Hepatic stellate cell (primary cell): ENCODE data around the gene SKA1.
"Not testable (repeated sequence)": the region's sequence is repeated elsewhere in the genome, so short reads cannot be mapped to it uniquely, and the experiment has no call there.

Experiments used
- DNase-seq: peaks from one replicate; pipeline ENCODE4 v3.0.0; 2011; ENCODE audit warnings: low spot score

The SKA1 gene

DNA sequence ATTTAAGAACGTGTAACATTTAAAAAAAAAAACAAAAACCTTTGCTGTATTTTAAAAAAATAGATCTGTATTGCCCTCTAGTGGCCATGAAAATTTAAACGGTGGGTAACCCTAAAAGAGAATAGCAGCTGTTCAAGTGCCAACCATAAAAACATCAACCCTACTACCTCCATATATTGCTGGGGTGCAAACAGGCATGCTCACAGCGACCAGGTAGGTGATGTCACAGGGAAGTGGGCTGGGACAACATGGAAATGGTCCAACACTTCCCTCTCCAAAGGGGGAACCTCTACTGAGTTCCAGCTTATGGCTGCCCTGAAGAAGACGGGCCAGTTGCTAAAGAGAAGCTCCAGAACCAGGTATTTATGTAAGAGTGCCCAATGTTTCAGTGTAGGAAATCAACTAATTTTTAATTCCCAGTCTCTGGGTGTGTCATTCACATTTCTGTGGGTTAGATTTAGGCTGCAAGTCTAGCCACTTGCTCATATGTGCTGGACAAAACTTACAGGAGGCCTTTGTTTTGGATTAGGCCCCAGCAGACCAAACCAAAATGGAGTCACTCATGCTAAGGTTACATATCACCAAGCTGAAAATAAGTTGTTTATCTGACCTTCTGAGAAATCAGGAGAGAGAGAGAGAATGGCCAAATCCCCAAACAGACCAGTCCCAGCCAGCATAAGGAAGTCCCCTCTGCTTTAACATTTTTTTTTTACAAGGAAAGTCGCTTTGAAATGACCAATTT lies 54.5 kb downstream of the SKA1 start:
- peak; percentile 9 for DNase-seq

DNA sequence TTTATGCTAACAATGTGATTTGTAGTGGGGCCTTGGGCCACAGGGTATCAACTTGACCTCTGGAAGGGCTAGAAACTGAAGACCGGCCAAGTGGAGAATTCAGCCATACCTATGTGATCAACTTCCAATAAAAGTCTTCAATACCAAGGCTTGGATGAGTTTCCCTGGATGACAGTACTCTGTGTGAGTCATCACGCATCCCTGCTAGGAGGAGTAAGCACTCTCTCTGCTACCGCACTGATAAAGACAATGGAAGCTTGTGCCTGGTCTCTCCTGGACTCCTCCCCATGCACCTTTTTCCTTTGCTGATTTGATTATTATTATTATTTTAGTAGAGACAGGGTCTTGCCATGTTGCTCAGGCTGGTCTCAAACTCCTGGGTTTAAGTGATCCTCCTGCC lies 58.1 kb downstream of the SKA1 start:
- no peak for DNase-seq

DNA sequence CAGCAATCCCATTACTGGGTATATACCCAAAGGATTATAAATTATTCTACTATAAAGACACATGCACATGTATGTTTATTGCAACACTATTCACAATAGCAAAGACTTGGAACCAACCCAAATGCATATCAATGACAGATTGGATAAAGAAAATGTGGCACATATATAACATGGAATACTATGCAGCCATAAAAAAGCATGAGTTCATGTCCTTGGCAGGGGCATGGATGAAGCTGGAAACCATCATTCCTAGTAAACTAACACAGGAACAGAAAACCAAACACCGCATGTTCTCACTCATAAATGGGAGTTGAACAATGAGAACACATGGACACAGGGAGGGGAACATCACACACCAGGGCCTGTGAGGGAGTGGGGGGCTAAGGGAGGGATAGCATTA lies 61.9 kb downstream of the SKA1 start:
- DNase-seq: not testable (repeated sequence)

DNA sequence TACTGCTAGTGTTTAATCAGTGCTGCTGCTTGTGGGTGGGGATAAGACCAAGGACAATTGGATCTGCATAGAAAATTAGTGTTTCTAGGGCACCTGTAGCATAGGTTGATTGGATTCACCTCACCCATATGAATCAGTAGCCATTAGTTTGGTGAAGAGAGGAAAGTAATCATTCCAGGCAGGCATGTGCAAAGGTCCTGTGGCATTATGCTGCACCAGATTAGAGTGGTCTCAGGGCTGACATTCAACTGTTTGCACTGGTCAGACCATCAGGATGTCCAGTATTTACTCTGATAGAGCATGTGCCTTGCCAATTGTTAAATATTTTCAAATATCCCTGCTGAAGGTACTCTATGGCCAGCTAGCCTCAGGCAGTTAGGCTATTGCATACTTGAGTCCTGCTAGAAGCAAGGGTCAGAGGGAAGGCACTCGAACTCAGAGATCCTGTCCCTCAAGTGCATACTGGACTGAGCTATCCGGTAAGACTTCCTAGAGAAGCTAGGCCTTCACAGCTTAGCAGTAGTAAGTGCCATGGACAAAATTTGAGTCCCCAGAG lies 64.7 kb downstream of the SKA1 start:
- no peak for DNase-seq

DNA sequence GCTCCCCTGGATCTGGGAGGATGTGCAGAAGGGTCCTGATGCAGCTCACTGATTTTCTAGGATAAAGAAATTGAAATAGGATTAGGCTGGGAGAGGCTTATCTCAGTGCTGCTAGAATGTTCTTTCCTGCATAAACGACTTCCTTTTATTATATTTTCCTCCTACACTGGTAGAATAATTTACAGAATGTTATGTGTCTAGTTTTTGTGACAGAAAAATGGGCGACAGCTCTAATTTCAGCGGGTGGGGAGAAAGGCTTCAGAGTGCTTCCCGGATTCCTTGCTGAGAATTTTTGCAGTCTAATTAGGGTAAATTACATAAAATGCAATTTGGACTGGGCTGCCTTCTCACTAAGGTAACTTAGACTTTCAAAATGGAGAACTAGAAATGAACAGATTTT lies 66.2 kb downstream of the SKA1 start:
- no peak for DNase-seq

DNA sequence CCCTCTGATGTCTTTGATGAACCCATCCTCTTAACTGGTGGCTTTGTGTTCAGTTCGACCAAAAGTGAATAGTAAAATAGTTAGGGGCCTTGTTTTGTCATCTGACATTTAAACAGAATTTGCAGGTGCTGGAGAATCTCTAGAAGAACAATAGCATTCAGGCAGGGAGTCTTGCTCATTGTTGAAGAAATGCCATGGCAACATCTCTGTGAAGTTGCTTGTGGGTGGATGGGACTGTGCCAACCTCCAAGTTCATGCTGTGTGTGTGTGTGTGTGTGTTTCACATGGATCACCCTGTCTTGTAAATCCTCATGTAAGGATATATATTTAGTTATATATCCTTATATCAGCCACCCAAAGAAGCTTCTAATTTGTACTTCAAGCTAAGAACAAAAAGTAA lies 66.7 kb downstream of the SKA1 start:
- DNase-seq: no peak
